Measurements from ENCODE around the gene ACTL7A. TPM values are rescaled to one million over a fixed set of nuclear protein-coding genes. Genes with fewer than 3 reads are reported as not detected.

Gene ACTL7A
- total and polyA plus RNA-seq, 2 of the 13 experiments (the other 11 are each of a cell fraction or from before 2014, with no cell fraction given): not detected

DNA sequence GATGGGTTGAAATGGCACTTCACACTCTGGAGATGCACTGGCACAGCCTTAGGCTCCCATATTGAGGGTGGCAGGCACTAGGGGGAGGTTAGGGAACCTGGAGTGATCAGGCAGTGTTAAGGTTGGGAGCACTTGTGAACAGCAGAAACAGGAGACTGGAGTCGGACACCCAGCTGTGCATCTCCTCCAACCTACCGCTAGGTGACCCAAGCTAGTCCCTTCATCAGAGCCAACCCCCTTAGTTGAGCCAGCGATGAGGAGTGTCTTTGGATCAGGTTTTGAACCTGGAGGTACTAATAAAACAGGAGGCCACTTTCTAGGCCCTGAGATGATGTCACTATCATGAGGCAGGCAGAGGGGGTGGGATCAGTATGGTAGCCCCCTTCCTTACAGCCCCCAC, 8.0 kb upstream of the ACTL7A start:
- BruUV-seq (replicated peaks): no TSS peak
- Histone ChIP-seq H3K9me3 (ENCODE audit: low read length) (no peaks in the 10 kb centered on the region), H3K9ac (ENCODE audit: insufficient read depth, low read depth, low read length) (no peak overlapping the region), H3K4me1 (ENCODE audit: insufficient read depth, low read length) (peaks cover 49% of the 10 kb centered on the region), H3K79me2 (ENCODE audit: insufficient read depth, low read length) (no peaks in the 10 kb centered on the region), H3K4me2 (ENCODE audit: low read depth, low read length) (no peak overlapping the region), H3K36me3 (replicated peaks in 1 of 2; ENCODE audit: control insufficient read depth in 1 of 2, insufficient read depth in 2 of 2, low read length in 2 of 2) (no peaks in the 10 kb centered on the region), H4K20me1 (ENCODE audit: insufficient read depth, low read length) (no peaks in the 10 kb centered on the region), H3K4me3 (replicated peaks in 1 of 3; ENCODE audit: insufficient read depth in 1 of 3, low read depth in 2 of 3, low read length in 3 of 3) (no peak overlapping the region), H2AFZ (ENCODE audit: low read length) (no peak overlapping the region), H3K27ac (ENCODE audit: extremely low read length, insufficient read depth, low read length) (no peak overlapping the region), H3K27me3 (ENCODE audit: control insufficient read depth in 1 of 2, insufficient read depth in 2 of 2, low read length in 2 of 2) (no peaks in the 10 kb centered on the region)
- 100% methylated on average over 1 of the region's 3 CpGs for WGBS (ENCODE audit: low lambda C conversion rate)
- FAIRE-seq (no peak), ATAC-seq (peak; percentile 36), DNase-seq (ENCODE audit: low spot score) (no peak)
- ChIA-PET CTCF (ENCODE audit: low intra/inter-chr PET ratio, low total read pairs) (no interaction called here), POLR2A (interaction anchor here (1.9 kb wide), 1 partner anchor 13 kb away, joined by 5 read pairs; no protein-coding TSS in a partner anchor)
- in situ Hi-C loops (cut with HindIII; ENCODE audit: extremely low pct_ligation_motif_present, low pct_unique_long_range_greater_than_20kb) (no loop called here), intact Hi-C loops (cut with micrococcal nuclease; ENCODE audit: unreplicated experiment) (no loop called here)
- no peak for TF ChIP-seq MED13 (CRISPR knock-in tag; IDR thresholded peaks at IDR 0.05)
- no peak for TF ChIP-seq ZNF296 (CRISPR knock-in tag; conservative IDR thresholded peaks at IDR 0.05)
- no peak for TF ChIP-seq ZNF44 (CRISPR knock-in tag; IDR thresholded peaks at IDR 0.05)
- TF ChIP-seq ZNF354B (CRISPR knock-in tag; IDR thresholded peaks at IDR 0.05): no peak
- TF ChIP-seq TBL1XR1 (IDR thresholded peaks at IDR 0.05; ENCODE audit: borderline replicate concordance, low read length, partially characterized antibody): no peak
- TF ChIP-seq, protein P1, sequence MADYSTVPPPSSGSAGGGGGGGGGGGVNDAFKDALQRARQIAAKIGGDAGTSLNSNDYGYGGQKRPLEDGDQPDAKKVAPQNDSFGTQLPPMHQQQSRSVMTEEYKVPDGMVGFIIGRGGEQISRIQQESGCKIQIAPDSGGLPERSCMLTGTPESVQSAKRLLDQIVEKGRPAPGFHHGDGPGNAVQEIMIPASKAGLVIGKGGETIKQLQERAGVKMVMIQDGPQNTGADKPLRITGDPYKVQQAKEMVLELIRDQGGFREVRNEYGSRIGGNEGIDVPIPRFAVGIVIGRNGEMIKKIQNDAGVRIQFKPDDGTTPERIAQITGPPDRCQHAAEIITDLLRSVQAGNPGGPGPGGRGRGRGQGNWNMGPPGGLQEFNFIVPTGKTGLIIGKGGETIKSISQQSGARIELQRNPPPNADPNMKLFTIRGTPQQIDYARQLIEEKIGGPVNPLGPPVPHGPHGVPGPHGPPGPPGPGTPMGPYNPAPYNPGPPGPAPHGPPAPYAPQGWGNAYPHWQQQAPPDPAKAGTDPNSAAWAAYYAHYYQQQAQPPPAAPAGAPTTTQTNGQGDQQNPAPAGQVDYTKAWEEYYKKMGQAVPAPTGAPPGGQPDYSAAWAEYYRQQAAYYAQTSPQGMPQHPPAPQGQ (CRISPR knock-in tag; IDR thresholded peaks at IDR 0.05; ENCODE audit: borderline replicate concordance): no peak
- no peak for TF ChIP-seq ZSCAN9 (CRISPR knock-in tag; IDR thresholded peaks at IDR 0.05; ENCODE audit: borderline replicate concordance)
- no peak for TF ChIP-seq MAFF (IDR thresholded peaks at IDR 0.05; ENCODE audit: low read depth, low read length)
- TF ChIP-seq ISL2 (CRISPR knock-in tag; IDR thresholded peaks at IDR 0.05): no peak
- TF ChIP-seq ZNF441 (CRISPR knock-in tag; IDR thresholded peaks at IDR 0.05; ENCODE audit: borderline replicate concordance): no peak
- TF ChIP-seq, protein P2, sequence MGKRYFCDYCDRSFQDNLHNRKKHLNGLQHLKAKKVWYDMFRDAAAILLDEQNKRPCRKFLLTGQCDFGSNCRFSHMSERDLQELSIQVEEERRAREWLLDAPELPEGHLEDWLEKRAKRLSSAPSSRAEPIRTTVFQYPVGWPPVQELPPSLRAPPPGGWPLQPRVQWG (CRISPR knock-in tag; IDR thresholded peaks at IDR 0.05; ENCODE audit: borderline replicate concordance, low read depth): no peak
- no peak for TF ChIP-seq SIN3B (IDR thresholded peaks at IDR 0.05; ENCODE audit: low read length)
- no peak for TF ChIP-seq ZNF546 (CRISPR knock-in tag; conservative IDR thresholded peaks at IDR 0.05)
- TF ChIP-seq RBM39 (IDR thresholded peaks at IDR 0.05; ENCODE audit: low read depth, low read length, poor library complexity, severe bottlenecking): no peak
- TF ChIP-seq PCBP2 (optimal IDR thresholded peaks at IDR 0.05; ENCODE audit: low read depth, low read length, poor library complexity, severe bottlenecking): no peak
- TF ChIP-seq SP5 (CRISPR knock-in tag; IDR thresholded peaks at IDR 0.05; ENCODE audit: borderline replicate concordance, low read depth): no peak
- TF ChIP-seq, protein P3, sequence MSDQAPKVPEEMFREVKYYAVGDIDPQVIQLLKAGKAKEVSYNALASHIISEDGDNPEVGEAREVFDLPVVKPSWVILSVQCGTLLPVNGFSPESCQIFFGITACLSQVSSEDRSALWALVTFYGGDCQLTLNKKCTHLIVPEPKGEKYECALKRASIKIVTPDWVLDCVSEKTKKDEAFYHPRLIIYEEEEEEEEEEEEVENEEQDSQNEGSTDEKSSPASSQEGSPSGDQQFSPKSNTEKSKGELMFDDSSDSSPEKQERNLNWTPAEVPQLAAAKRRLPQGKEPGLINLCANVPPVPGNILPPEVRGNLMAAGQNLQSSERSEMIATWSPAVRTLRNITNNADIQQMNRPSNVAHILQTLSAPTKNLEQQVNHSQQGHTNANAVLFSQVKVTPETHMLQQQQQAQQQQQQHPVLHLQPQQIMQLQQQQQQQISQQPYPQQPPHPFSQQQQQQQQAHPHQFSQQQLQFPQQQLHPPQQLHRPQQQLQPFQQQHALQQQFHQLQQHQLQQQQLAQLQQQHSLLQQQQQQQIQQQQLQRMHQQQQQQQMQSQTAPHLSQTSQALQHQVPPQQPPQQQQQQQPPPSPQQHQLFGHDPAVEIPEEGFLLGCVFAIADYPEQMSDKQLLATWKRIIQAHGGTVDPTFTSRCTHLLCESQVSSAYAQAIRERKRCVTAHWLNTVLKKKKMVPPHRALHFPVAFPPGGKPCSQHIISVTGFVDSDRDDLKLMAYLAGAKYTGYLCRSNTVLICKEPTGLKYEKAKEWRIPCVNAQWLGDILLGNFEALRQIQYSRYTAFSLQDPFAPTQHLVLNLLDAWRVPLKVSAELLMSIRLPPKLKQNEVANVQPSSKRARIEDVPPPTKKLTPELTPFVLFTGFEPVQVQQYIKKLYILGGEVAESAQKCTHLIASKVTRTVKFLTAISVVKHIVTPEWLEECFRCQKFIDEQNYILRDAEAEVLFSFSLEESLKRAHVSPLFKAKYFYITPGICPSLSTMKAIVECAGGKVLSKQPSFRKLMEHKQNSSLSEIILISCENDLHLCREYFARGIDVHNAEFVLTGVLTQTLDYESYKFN (CRISPR knock-in tag; conservative IDR thresholded peaks at IDR 0.05): no peak

Data from HepG2 (cell line).